ENCODE data around the gene ADAM20.
A peak's percentile ranks its signal among the peaks of the same experiment; 100 is the strongest.

The ADAM20 gene

GRCh38 chr14:70527501-70528105, 7.2 kb downstream of the ADAM20 start:
- H2BK5ac ChIP-seq (ENCODE audit: low read depth, low read length, poor library complexity) = no peak overlapping the region
- no peak overlapping the region for H3K14ac ChIP-seq (ENCODE audit: low read length)
- H2BK120ac ChIP-seq (ENCODE audit: insufficient read depth, low read length, poor library complexity) = no peak overlapping the region
- peaks cover 2% of the 10 kb centered on the region for H3K9me3 ChIP-seq (ENCODE audit: insufficient read depth, low read depth, low read length)
- no peak overlapping the region for H4K12ac ChIP-seq (ENCODE audit: low read depth, low read length)
- H2BK12ac ChIP-seq (ENCODE audit: low read length) = no peak overlapping the region
- no peak overlapping the region for H2AK5ac ChIP-seq (ENCODE audit: low read length)
- no peaks in the 10 kb centered on the region for H3K79me2 ChIP-seq (ENCODE audit: control insufficient read depth, insufficient read depth, low read length, poor library complexity)
- no peak overlapping the region for H4K8ac ChIP-seq (ENCODE audit: low read depth, low read length)
- DNase-seq = no peak
- H3K4ac ChIP-seq (ENCODE audit: low read depth, low read length) = no peak overlapping the region
- H3K36me3 ChIP-seq (ENCODE audit: control insufficient read depth in 1 of 2, insufficient read depth in 2 of 2, low read length in 2 of 2) = peaks cover 0 to 2% of the 10 kb centered on the region in 2 experiments
- no CpG with 5 or more reads among the region's 2 CpGs for WGBS (ENCODE audit: extremely low coverage, insufficient coverage, insufficient read length)
- H3K79me1 ChIP-seq (ENCODE audit: low read length) = no peaks in the 10 kb centered on the region
- H3K23ac ChIP-seq (ENCODE audit: low read length) = no peak overlapping the region
- no peak overlapping the region for H3K4me2 ChIP-seq (ENCODE audit: low read length)
- H3K18ac ChIP-seq (ENCODE audit: low read length) = no peak overlapping the region
- H3K4me1 ChIP-seq (ENCODE audit: control insufficient read depth in 1 of 2, insufficient read depth in 2 of 2, low read length in 2 of 2) = no peaks in the 10 kb centered on the region
- no peak overlapping the region for H3K27ac ChIP-seq (ENCODE audit: low read depth, low read length)
- H3K27me3 ChIP-seq (ENCODE audit: insufficient read depth, low read length) = no peaks in the 10 kb centered on the region
- no peak overlapping the region for H3K9ac ChIP-seq (ENCODE audit: low read length)
- H4K91ac ChIP-seq (ENCODE audit: low read depth, low read length) = no peak overlapping the region
- no peak overlapping the region for H3K4me3 ChIP-seq (ENCODE audit: low read depth, low read length)
- H2AFZ ChIP-seq (ENCODE audit: insufficient read depth, low read length, poor library complexity) = no peak overlapping the region

GRCh38 chr14:70525691-70526090, 9.1 kb downstream of the ADAM20 start:
- Histone ChIP-seq H3K14ac (ENCODE audit: low read length) (no peak overlapping the region), H3K79me2 (ENCODE audit: control insufficient read depth, insufficient read depth, low read length, poor library complexity) (no peaks in the 10 kb centered on the region), H3K4me2 (ENCODE audit: low read length) (no peak overlapping the region), H3K18ac (ENCODE audit: low read length) (no peak overlapping the region), H2BK5ac (ENCODE audit: low read depth, low read length, poor library complexity) (no peak overlapping the region), H3K4ac (ENCODE audit: low read depth, low read length) (no peak overlapping the region), H4K91ac (ENCODE audit: low read depth, low read length) (no peak overlapping the region), H3K9ac (ENCODE audit: low read length) (no peak overlapping the region), H2BK120ac (ENCODE audit: insufficient read depth, low read length, poor library complexity) (no peak overlapping the region), H2BK12ac (ENCODE audit: low read length) (no peak overlapping the region), H4K12ac (ENCODE audit: low read depth, low read length) (no peak overlapping the region), H2AFZ (ENCODE audit: insufficient read depth, low read length, poor library complexity) (no peak overlapping the region), H3K36me3 (ENCODE audit: control insufficient read depth in 1 of 2, insufficient read depth in 2 of 2, low read length in 2 of 2) (peaks cover 0 to 2% of the 10 kb centered on the region in 2 experiments), H3K23ac (ENCODE audit: low read length) (no peak overlapping the region), H3K4me1 (ENCODE audit: control insufficient read depth in 1 of 2, insufficient read depth in 2 of 2, low read length in 2 of 2) (no peaks in the 10 kb centered on the region), H3K4me3 (ENCODE audit: low read depth, low read length) (no peak overlapping the region), H3K27me3 (ENCODE audit: insufficient read depth, low read length) (no peaks in the 10 kb centered on the region), H4K8ac (ENCODE audit: low read depth, low read length) (no peak overlapping the region), H3K27ac (ENCODE audit: low read depth, low read length) (no peak overlapping the region), H3K79me1 (ENCODE audit: low read length) (no peaks in the 10 kb centered on the region), H2AK5ac (ENCODE audit: low read length) (no peak overlapping the region), H3K9me3 (ENCODE audit: insufficient read depth, low read depth, low read length) (peaks cover 2% of the 10 kb centered on the region)
- no peak for DNase-seq

GRCh38 chr14:70515811-70516210, 19.0 kb downstream of the ADAM20 start:
- WGBS (ENCODE audit: extremely low coverage, insufficient coverage, insufficient read length) = no CpG with 5 or more reads among the region's 3 CpGs
- H3K79me2 ChIP-seq (ENCODE audit: control insufficient read depth, insufficient read depth, low read length, poor library complexity) = no peaks in the 10 kb centered on the region
- no peak overlapping the region for H3K27ac ChIP-seq (ENCODE audit: low read depth, low read length)

GRCh38 chr14:70514168-70515069, 20.4 kb downstream of the ADAM20 start:
- H4K12ac ChIP-seq (ENCODE audit: low read depth, low read length) = no peak overlapping the region
- H3K4me1 ChIP-seq (ENCODE audit: control insufficient read depth in 1 of 2, insufficient read depth in 2 of 2, low read length in 2 of 2) = no peaks in the 10 kb centered on the region
- H4K8ac ChIP-seq (ENCODE audit: low read depth, low read length) = no peak overlapping the region
- H3K9ac ChIP-seq (ENCODE audit: low read length) = peak overlapping the region; percentile 4
- no peak overlapping the region for H3K4ac ChIP-seq (ENCODE audit: low read depth, low read length)
- H2AFZ ChIP-seq (ENCODE audit: insufficient read depth, low read length, poor library complexity) = no peak overlapping the region
- H3K14ac ChIP-seq (ENCODE audit: low read length) = no peak overlapping the region
- H3K79me1 ChIP-seq (ENCODE audit: low read length) = no peaks in the 10 kb centered on the region
- no peaks in the 10 kb centered on the region for H3K36me3 ChIP-seq (ENCODE audit: control insufficient read depth in 1 of 2, insufficient read depth in 2 of 2, low read length in 2 of 2)
- no peak overlapping the region for H2BK5ac ChIP-seq (ENCODE audit: low read depth, low read length, poor library complexity)
- no CpG with 5 or more reads among the region's 4 CpGs for WGBS (ENCODE audit: extremely low coverage, insufficient coverage, insufficient read length)
- no peak overlapping the region for H2BK12ac ChIP-seq (ENCODE audit: low read length)
- no peak overlapping the region for H3K27ac ChIP-seq (ENCODE audit: low read depth, low read length)
- no peak overlapping the region for H4K91ac ChIP-seq (ENCODE audit: low read depth, low read length)
- H3K79me2 ChIP-seq (ENCODE audit: control insufficient read depth, insufficient read depth, low read length, poor library complexity) = no peaks in the 10 kb centered on the region
- DNase-seq = no peak
- H3K4me2 ChIP-seq (ENCODE audit: low read length) = no peak overlapping the region
- H3K9me3 ChIP-seq (ENCODE audit: insufficient read depth, low read depth, low read length) = peaks cover 1% of the 10 kb centered on the region
- no peak overlapping the region for H3K4me3 ChIP-seq (ENCODE audit: low read depth, low read length)
- no peak overlapping the region for H3K23ac ChIP-seq (ENCODE audit: low read length)
- no peak overlapping the region for H3K18ac ChIP-seq (ENCODE audit: low read length)
- no peaks in the 10 kb centered on the region for H3K27me3 ChIP-seq (ENCODE audit: insufficient read depth, low read length)
- no peak overlapping the region for H2AK5ac ChIP-seq (ENCODE audit: low read length)
- no peak overlapping the region for H2BK120ac ChIP-seq (ENCODE audit: insufficient read depth, low read length, poor library complexity)

More at GRCh38 chr14:70515811-70516210, 19.0 kb downstream of the ADAM20 start:
- H4K12ac ChIP-seq (ENCODE audit: low read depth, low read length) = no peak overlapping the region
- H3K36me3 ChIP-seq (ENCODE audit: control insufficient read depth in 1 of 2, insufficient read depth in 2 of 2, low read length in 2 of 2) = no peaks in the 10 kb centered on the region
- H3K4me2 ChIP-seq (ENCODE audit: low read length) = no peak overlapping the region
- H2AFZ ChIP-seq (ENCODE audit: insufficient read depth, low read length, poor library complexity) = no peak overlapping the region
- H2BK120ac ChIP-seq (ENCODE audit: insufficient read depth, low read length, poor library complexity) = no peak overlapping the region
- H3K4me1 ChIP-seq (ENCODE audit: control insufficient read depth in 1 of 2, insufficient read depth in 2 of 2, low read length in 2 of 2) = no peaks in the 10 kb centered on the region
- H4K91ac ChIP-seq (ENCODE audit: low read depth, low read length) = no peak overlapping the region
- no peak overlapping the region for H3K23ac ChIP-seq (ENCODE audit: low read length)
- no peak overlapping the region for H3K4me3 ChIP-seq (ENCODE audit: low read depth, low read length)
- H2BK5ac ChIP-seq (ENCODE audit: low read depth, low read length, poor library complexity) = no peak overlapping the region
- no peak overlapping the region for H3K18ac ChIP-seq (ENCODE audit: low read length)
- H3K9me3 ChIP-seq (ENCODE audit: insufficient read depth, low read depth, low read length) = peaks cover 1% of the 10 kb centered on the region
- H3K9ac ChIP-seq (ENCODE audit: low read length) = no peak overlapping the region
- no peak overlapping the region for H3K14ac ChIP-seq (ENCODE audit: low read length)
- no peaks in the 10 kb centered on the region for H3K79me1 ChIP-seq (ENCODE audit: low read length)
- H4K8ac ChIP-seq (ENCODE audit: low read depth, low read length) = no peak overlapping the region
- H2BK12ac ChIP-seq (ENCODE audit: low read length) = no peak overlapping the region
- no peak overlapping the region for H2AK5ac ChIP-seq (ENCODE audit: low read length)
- H3K27me3 ChIP-seq (ENCODE audit: insufficient read depth, low read length) = no peaks in the 10 kb centered on the region
- H3K4ac ChIP-seq (ENCODE audit: low read depth, low read length) = no peak overlapping the region
- DNase-seq = no peak

Measured in trophoblast cell (in vitro differentiated cells and primary cell).